Placental epithelial cell (primary cell): ENCODE data around the gene FKBP6. TPM values are rescaled to one million over a fixed set of nuclear protein-coding genes. Genes with fewer than 3 reads are reported as not detected.

Experiments used
- small RNA-seq: library from RNA; depleted of rRNA; stranded (forward); fragments of <200 nt; gene quantifications from one replicate; pipeline ENCODE3, GENCODE V24; 2012
- total RNA-seq: library from RNA; depleted of rRNA; stranded (reverse); fragments of >200 nt; gene quantifications from 2 replicates; pipeline ENCODE4 v1.2.3, GENCODE V29; 2012

FKBP6 gene
- total RNA-seq, result not detected in 2 replicates

GRCh38 chr7:73327922-73328321 is at the start of gene FKBP6, which contains the start of gene TRIM50:
FKBP6 (plus strand) TSS chr7:73328161; CDS start chr7:73328429, 268 bp downstream.
TRIM50 (minus strand) TSS chr7:73328082; CDS start chr7:73324787, 3,295 bp downstream.

DNA sequence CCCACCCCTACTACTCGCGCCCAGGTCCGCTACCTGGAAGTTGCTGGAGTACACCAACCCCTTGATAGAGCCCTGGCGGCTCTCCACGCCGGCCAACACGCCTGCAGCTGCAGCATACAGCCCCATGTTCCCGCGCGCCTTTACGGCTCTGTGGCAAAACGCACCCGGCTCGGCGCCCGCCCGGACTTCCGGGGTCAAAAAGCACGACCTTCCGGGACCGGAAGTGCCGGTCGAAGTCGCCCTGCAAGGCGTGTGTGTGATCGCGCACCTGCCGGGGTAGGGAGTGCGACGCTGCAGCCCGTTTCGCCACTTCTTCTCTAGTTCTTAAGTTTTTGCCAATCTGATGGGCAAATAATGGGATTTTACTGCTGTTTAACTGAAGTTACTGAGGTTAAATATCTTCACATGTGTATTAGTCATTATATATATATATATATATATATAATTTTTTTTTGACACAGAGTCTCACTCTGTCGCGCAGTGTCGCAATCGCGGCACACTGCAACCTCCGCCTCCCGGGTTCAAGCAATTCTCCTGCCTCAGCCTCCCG is 19.2 kb upstream of the FKBP6 start, which contains the start of gene NSUN5:
Gene NSUN5 (minus strand): TSS at position 162 of the 550 bp plus-strand sequence. CDS start 36 bp downstream, at position 126.

Small RNAs within 50 kb of the gene (small RNA-seq; reads per million reads assigned to genes)
- not detected for gene RF00019
- gene RNU6-1080P, result not detected

Other genes with a start within 250 kb of the FKBP6 start
- not detected in 2 replicates for gene SPDYE9, start 242.1 kb upstream of the FKBP6 start, total RNA-seq
- gene NSUN5, start 19.3 kb upstream of the FKBP6 start, total RNA-seq, result 18.1 and 35.5 TPM in 2 replicates
- not detected in 2 replicates for gene TRIM50, start 79 bp upstream of the FKBP6 start, total RNA-seq
- 0.54 TPM in 1 of 2 replicates, not detected in the other for gene FZD9, start 105.6 kb downstream of the FKBP6 start, total RNA-seq
- 36.9 and 47.9 TPM in 2 replicates for gene BAZ1B, start 194.1 kb downstream of the FKBP6 start, total RNA-seq
- 23.2 and 33.7 TPM in 2 replicates for gene BCL7B, start 229.5 kb downstream of the FKBP6 start, total RNA-seq